D721Med (cell line): ENCODE measurements around the gene CHAD.

Experiments
- DNase-seq: peaks from one replicate; pipeline ENCODE4 v3.0.0; 2011; ENCODE audit warnings: low spot score; ENCODE audit not compliant: insufficient read length
- FAIRE-seq: peaks from 2 replicates; lab custom pipeline; 2011; peaks lifted over from hg19 to GRCh38; lab: Jason Lieb, UNC
- TF ChIP-seq, protein P1 (sequence below): IDR thresholded peaks from 2 replicates; pipeline ENCODE4 v1.5.1; 2012; ENCODE audit warnings: mild to moderate bottlenecking, control low read depth; ENCODE audit not compliant: insufficient read depth; ENCODE audit errors: missing control alignments

CHAD gene, protein sequence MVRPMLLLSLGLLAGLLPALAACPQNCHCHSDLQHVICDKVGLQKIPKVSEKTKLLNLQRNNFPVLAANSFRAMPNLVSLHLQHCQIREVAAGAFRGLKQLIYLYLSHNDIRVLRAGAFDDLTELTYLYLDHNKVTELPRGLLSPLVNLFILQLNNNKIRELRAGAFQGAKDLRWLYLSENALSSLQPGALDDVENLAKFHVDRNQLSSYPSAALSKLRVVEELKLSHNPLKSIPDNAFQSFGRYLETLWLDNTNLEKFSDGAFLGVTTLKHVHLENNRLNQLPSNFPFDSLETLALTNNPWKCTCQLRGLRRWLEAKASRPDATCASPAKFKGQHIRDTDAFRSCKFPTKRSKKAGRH

DNA sequence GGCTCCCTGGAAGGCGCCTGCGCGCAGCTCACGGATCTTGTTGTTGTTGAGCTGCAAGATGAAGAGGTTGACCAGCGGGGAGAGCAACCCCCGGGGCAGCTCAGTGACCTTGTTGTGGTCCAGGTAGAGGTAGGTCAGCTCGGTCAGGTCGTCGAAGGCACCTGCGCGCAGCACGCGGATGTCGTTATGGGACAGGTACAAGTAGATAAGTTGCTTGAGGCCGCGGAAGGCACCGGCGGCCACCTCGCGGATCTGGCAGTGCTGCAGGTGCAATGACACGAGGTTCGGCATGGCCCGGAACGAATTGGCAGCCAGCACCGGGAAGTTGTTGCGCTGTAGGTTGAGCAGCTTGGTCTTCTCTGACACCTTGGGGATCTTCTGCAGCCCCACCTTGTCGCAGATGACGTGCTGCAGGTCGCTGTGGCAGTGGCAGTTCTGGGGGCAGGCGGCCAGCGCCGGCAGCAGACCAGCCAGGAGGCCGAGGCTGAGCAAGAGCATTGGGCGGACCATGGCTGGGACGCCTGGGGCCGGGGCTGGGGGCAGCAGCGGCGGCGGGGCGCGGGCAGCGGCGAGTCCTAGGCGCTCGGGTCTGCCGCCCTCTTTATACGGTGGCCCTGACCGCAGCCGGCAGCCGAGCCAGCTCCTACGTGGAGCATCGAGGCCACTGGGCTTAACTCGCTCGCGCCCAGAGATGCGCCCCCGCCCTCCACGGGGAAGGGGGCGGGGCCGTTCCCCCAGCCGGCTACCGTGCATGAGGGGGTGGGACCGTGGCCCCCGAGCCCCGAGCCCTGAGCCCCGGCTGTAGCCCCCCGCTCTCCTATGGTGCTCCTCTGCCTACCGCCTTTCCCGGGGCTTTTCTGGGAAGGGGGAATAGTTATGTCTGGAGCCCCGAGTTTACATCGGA, at the start of gene CHAD:
TSS of gene CHAD (minus strand) at position 577 of the 904 bp plus-strand sequence. CDS start at position 510, 67 bp downstream.
- TF ChIP-seq, protein P1, sequence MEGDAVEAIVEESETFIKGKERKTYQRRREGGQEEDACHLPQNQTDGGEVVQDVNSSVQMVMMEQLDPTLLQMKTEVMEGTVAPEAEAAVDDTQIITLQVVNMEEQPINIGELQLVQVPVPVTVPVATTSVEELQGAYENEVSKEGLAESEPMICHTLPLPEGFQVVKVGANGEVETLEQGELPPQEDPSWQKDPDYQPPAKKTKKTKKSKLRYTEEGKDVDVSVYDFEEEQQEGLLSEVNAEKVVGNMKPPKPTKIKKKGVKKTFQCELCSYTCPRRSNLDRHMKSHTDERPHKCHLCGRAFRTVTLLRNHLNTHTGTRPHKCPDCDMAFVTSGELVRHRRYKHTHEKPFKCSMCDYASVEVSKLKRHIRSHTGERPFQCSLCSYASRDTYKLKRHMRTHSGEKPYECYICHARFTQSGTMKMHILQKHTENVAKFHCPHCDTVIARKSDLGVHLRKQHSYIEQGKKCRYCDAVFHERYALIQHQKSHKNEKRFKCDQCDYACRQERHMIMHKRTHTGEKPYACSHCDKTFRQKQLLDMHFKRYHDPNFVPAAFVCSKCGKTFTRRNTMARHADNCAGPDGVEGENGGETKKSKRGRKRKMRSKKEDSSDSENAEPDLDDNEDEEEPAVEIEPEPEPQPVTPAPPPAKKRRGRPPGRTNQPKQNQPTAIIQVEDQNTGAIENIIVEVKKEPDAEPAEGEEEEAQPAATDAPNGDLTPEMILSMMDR, result no peak
- FAIRE-seq, result no peak
- DNase-seq, result peak; percentile 45

DNA sequence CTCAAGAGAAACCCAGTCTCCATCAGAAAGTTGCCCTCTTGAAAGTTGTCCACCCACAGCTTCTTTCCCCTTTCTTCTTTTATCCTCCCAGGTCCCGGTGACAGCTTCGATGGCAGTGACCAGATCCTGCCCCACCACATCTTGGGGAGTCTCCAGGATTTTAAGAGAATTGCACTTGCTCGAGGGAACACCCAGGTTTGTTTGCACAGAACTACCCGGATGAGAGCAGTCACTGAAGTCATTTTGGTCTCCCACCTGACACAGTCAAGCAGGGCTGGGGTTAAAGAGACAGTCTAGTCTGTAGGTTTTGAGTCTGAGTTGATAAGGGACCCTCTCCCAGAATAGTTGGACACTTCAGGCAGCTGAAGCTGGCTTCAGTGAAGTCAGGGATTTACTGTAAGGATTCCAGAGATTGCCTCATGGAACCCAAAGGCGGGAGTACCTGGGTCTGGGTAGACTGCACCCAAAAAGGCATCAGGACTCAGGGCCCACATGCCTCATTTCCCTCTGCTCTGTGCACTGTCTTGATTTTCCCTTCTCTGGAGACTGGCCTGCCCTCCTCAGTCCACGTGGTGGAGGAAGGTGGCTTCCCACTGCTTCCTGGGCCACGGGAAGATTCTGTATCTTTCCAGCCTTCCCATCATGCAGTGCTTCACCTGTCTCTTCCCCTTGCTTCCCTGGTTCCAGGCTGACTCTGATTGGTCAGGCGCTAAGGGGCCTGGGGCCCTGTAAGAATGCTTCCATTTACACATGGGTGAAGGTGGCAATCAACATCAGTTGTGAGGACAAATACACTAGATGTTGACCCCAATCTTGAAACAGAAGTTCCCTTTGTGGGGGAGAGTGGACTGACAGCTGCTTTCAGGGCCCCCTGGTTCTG, 49.1 kb upstream of the CHAD start:
- peak; percentile 5 for DNase-seq
- TF ChIP-seq, protein P1, result no peak
- FAIRE-seq, result no peak

DNA sequence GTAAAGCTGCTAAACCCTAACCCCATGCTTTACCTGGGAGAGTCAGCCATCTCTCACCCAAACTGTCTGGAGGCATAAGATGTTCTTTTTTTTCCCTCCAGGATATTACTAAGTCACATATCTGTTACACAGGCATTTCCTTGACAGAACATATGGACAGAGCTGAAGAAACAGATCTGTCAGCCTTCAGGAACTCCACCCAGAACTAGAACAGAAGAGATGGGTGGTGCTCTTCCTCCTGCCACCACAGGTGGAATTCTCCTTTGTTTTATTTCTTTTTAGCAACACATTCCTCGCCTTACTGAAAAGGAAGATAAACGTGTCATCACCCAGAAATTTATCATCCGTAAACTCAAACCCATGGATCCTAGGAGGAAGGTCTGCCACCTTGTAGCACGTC, 48.3 kb upstream of the CHAD start:
- DNase-seq, result no peak
- TF ChIP-seq, protein P1, result no peak
- no peak for FAIRE-seq

DNA sequence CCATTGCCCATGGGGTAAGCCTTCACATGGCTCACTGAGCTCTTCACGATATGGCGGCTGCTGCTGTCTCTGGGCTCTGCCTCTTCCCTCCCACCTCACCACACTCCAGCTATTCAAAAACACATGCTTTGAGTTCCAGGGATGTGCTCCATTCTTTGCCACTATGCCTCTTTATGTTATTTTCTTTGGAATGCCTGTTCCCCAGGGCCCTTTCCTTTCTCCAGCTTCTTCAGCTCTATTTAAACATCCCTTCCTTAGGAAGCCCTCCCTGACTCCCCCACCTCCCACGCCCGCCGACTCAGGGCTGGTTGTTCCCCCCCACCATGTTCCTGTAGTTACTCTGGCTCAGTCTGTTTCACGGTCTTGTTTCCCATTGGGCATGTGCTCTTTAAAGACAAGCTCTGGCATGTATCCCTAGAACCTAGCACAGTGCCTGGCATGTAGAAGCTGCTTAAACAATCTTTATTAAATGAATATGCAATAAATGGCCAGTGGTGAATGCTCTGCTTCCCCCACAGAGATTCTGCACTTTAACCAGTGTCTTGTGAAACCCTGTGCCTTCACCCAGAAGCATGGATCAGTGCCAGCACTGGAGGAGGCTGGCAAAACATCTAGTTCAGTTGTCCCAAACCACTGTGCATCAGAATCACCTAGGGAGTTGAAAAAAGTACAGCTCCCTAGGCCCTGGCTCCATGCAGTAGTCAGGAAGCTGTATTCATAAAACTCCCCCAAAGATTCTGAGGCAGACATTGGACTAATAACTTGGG, 46.4 kb upstream of the CHAD start:
- FAIRE-seq (no peak), DNase-seq (no peak)
- TF ChIP-seq, protein P1, result no peak

DNA sequence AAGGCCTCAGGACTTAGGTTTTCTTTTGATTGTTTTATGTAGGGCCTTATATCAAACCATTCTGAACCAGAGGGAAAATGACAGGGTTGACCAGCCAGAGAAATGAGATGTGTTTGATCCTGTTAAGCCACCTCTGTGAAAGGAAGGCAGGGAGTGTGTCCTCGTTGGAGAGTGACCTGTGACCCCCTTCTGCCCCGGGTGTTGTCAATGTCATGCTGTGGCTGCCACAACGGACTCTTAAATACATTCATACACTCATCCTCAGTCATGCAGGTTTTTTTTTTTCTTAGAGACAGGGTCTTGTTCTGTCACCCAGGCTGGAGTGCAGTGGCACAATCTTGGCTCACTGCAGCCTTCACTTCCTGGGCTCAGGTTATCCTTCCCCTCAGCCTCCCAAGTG, 45.7 kb upstream of the CHAD start:
- no peak for DNase-seq
- FAIRE-seq, result no peak
- TF ChIP-seq, protein P1, result no peak

DNA sequence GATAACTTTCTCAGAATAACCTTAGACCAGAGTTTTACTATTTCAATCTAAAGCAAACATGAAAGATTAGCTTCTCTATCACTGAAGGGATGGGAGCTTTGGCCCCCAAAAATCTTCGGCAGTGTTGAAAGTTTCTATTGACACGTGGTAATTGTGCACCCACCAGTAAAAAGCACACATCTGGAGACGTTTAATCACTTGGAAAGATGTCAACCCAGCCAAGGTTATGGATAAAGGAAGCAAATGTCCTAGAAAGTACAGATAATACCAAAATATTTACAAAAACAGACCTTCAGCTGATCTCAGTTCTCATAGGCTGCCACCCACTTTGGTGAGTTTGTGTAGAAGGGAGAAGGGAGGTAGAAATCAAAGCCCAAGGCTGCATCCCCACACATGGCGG, 44.8 kb upstream of the CHAD start:
- TF ChIP-seq, protein P1, result no peak
- no peak for FAIRE-seq
- no peak for DNase-seq
